ENCODE measurements around the gene FBXL17.

FBXL17 gene

GRCh38 chr5:108078882-108079281, 303.0 kb downstream of the FBXL17 start:
- no peak for DNase-seq

GRCh38 chr5:108078345-108078744, 303.6 kb downstream of the FBXL17 start:
- no peak for DNase-seq

GRCh38 chr5:108074626-108075025, 307.3 kb downstream of the FBXL17 start:
- no peak for DNase-seq

GRCh38 chr5:108064302-108064701, 317.6 kb downstream of the FBXL17 start:
- DNase-seq, result no peak

GRCh38 chr5:108061941-108062340, 320.0 kb downstream of the FBXL17 start:
- no peak for DNase-seq

- no peak for DNase-seq
Observed at GRCh38 chr5:108060340-108060739, 321.6 kb downstream of the FBXL17 start.

DNA sequence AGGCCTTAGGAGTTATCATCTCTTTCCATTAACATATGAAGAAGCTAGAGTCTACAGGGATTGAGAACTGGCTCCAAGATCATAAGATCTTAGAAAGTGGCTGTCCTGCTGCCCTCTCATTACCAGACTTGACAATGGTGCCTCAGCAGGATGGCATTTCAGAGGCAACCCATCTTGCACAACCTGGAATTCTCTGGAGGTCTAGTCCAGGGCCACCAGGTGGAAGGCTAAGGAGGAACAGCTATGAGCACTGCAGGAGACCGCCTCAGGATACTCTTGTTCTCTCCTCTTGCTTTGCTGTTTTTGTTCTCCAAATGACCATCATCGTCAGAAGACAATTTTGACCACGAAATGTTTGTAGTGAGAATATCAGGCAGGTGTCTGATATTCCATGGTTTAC, 322.6 kb downstream of the FBXL17 start:
- no peak for DNase-seq

DNA sequence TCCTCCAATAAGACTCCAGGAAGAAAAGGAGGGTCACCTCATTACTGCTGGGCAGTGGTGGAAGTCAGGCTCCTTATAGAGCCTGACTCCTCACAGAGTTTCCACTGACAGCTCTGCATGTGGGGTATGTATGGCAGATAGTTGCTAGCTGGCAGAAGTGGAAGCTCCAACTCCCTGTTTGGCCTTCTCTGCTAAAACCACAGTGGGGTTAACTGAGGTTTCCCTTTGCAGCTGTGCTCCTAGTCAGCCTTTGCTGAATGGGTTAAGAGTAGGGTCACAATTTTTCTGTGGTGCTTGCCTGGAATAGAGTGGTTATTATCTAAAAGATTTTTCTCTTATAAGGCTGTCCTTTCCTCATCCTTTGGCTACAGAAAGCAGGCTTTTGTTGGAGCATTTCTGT, 327.5 kb downstream of the FBXL17 start:
- no peak for DNase-seq

GRCh38 chr5:108046955-108047670, 334.8 kb downstream of the FBXL17 start:
- no peak for DNase-seq

DNA sequence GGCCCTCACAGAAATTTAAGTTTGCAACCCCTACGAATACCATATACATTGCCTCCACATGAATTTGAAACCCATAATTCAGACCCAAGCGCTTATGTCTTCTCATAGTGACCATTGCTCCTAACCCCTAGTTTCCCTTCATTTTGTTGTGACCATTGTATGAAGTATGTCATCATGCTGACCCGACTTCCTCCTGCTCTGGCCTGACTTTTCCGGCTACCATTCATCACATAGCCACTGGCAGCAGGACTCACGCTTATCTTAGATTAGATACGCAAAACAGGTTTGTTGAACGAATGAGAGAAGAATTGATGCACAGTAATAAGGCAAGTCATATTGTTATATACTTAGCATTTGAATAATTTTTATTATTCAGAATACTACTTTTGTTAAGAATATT, 345.4 kb downstream of the FBXL17 start:
- no peak for DNase-seq

GRCh38 chr5:108028883-108029282, 353.0 kb downstream of the FBXL17 start:
- no peak for DNase-seq

DNA sequence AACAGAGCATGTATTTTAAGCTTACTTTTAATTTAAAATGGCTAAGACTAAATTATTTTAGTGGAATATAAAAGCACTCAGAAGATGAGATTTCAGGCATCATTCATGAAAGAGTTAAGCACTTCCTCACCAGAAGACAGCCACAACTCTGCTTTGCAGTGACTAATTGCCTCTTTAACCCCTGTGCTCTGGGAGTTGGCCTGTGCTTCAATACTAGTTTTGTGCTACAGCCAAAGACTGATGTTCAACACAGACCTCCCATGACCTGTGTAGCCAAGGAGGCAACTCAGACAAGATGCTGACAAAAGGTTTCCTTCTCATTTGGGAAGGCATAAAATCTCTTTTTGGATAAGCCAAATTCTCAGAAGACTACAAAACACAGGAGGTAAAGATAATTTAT, 353.5 kb downstream of the FBXL17 start:
- no peak for DNase-seq

DNA sequence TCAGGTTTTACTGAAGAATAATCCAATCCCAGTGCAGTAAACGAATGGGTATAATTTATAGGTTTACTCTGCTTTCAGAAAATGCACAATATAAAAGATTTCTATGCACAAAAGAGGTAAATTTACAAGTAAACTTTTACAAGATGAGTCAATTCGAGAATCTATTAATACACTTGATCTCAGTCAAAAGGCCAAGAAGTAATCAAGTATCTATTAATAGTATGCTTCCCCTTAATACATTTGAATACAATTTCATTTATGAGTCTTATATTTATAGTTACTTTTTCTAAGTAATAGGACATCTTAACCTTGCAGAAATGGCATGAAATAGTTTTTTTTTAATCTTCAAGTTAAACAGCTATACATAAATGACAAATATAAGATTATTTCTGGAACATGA, 355.9 kb downstream of the FBXL17 start:
- DNase-seq, result no peak

- DNase-seq, result no peak
Observed at GRCh38 chr5:108024986-108025385, 356.9 kb downstream of the FBXL17 start.

GRCh38 chr5:108016101-108016500, 365.8 kb downstream of the FBXL17 start:
- DNase-seq, result no peak

DNA sequence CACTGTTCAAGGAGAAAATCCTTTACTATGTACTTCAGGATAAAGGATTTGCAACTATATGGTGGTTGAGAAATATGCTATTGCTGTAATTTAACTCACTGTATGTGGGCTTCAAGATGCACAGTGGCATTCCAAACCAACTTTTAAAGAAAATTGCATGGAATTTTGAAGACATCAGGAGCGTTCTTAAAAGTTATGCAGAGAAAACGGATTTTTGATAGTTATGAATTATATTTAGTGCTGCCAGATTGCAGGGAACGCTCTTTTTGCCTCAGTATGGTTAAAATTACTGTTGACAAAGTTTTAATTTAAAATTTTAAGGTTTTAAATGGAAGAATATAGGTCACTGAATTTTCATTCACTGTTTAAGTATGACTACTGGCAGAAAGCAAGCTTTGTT, 375.1 kb downstream of the FBXL17 start:
- DNase-seq, result no peak

- no peak for DNase-seq
Observed at GRCh38 chr5:108003178-108003577, 378.7 kb downstream of the FBXL17 start.

DNA sequence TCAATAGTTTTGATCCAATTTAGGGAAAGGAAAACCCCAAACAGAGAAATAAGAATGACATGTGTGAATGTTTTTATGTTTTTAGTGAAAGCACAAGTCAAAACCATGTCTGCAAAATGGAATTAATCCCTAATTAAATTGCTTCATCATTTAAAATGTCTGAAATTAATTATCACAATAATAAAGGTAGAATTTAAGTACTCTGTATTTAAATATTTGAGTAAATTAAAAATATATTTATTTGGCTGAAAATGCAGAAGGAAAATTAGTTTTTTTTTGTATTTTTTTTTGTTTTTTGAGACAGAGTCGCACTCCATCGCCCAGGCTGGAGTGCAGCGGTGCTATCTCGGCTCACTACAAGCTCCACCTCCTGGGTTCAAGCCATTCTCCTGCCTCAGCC, 380.7 kb downstream of the FBXL17 start:
- no peak for DNase-seq

DNA sequence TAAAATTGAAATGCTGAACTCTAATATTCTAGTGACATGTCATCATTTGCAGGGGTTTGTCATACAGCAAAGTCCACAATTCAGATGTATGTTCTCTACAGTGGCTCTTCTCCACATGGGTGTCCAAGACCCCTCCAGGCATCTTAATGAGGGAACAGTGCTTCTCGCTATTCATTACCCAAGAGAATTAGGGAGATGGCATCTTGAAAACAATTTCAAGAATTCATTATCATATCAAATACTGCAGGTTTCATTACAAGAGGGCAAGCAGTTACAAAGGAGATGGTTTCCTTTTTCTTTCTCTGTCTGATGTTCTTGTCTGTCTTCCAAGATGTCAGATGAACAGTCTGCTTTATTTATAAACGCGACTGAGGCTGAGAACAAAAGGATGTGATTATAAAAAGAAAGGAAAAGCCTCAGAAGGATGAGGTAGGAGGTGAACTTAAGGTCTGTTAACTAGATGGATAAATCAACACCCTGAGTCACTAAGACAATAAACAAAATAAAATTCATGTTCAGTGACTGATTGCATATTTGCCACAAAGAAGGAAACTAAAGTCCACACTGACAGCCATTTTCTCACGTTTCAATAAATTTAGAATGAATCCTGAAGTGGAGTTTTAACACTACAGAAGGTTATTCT, 384.4 kb downstream of the FBXL17 start:
- DNase-seq, result no peak

GRCh38 chr5:107993341-107993740, 388.6 kb downstream of the FBXL17 start:
- DNase-seq, result no peak

- no peak for DNase-seq
Observed at GRCh38 chr5:107990881-107991810, 390.8 kb downstream of the FBXL17 start.

DNA sequence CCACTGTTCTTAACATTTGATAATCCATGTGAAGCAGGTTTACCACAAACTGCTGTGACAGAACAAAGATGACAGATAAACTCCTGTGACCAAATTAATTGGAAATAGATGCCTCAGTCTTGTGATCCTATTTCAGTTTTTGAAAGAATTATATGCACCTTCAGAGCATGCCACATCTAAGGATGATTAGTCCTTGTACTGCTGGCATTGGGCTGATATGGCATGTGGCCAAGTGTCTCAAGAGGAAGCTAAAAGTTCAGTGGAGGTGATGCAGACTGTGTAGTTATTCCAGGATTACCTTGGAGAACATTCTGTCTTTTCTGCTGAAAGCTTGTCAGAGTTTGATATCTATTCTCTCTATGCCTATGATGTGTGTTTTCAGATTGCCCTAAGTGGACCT, 396.8 kb downstream of the FBXL17 start:
- no peak for DNase-seq

DNA sequence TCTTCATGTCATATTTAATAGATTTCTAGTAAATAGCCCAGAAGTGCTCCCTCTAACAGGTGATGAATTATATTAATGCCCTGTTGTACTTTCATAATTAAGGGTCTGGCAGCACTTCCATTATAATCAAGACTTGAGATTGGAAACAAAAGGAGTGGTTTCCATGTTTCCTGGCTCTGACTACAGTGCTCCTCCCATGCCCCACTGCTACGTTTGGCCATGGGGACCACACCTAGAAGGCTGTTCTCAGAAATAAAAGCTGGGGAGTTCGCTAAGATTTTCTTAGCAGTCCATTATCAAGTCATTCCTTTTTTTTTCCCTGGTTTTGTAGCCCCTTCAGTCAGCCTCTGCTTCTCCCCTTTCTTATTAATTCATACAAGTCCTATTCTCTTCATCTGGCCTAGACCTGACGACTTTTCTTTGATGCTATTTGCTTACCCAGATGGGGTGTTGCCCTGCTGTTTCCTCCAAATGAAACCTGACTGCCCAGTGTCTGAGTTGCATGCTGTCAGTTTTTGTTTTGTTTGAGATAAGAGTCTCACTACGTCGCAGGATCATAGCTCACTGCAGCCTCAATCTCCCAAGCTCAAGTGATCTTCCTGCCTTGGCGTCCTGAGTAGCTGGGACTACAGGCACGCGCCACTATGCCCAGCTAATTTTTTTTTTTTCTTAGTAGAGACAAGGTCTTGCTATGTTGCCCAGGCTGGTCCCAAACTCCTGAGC, 399.0 kb downstream of the FBXL17 start:
- DNase-seq, result no peak

Measured in NK-92 treated with Interleukin-12 subunit alpha and Interleukin-12 subunit beta, amount 100 ng/mL, for 24 hours (cell line).